COR-L47 (cell line): ENCODE results near the gene IL1RAPL2.
"Not testable (repeated sequence)": the region's sequence is repeated elsewhere in the genome, so short reads cannot be mapped to it uniquely, and the experiment has no call there.

Source experiments
- DNase-seq: peaks from one replicate; lab custom pipeline; 2025; lab: John Stamatoyannopoulos, UW

Gene IL1RAPL2

DNA sequence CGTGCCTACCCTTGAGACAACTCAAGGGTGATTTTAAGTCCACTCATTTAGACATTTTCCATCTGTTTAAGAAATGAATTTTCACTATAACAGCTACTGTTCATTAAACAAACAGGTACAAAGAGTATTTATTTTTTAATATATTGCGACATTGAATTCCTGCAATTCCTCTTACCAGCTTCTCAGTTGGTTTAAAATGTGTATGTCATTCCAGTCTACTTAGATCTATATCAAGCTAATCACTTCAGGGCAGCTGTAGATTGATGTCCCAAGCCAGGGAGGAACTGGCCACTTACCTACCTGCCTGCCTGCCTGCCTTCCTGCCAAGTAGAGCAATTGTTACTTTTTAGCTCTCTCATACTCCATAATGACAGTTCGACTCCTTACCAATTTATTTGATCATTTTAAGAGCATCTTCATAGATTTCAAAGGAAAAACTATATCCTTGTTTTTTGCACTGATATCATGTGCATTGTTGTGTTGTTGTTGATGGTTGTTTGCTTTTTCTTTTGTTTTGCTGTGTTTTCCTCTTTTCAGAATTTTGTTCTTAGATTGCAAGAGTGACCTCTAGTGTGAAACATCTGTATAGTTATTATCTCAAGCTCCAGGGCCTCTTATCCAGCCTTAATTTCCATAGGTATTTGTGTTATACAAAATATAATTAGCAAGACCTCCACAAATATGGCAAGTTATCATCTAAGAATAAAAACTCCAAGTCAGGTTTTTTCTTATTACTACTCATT is 1135.5 kb downstream of the IL1RAPL2 start:
- no peak for DNase-seq

GRCh38 chrX:105703876-105704275 is 1137.9 kb downstream of the IL1RAPL2 start:
- DNase-seq, result no peak

- no peak for DNase-seq
These were observed 1140.0 kb downstream of the IL1RAPL2 start for GRCh38 chrX:105706041-105706440.

DNA sequence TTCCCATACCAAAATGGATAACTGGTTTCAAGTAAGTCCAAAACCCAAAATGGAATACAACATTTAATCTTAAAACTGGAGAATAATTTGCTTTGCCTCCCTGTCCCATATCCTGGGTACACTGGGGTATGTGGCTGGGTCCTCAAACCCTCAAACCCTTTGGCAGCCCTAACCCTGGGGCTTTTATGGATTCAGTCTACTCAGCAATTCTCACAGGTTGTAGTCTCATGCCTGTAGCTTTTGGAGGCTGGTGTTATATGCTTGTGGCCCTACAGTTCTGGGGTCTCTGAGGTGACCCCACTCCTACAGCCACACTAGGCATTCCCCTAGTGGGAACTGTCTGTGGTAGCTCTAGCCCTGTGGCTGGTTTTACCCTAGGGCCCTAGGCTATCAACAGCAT is 1145.8 kb downstream of the IL1RAPL2 start:
- no peak for DNase-seq

- no peak for DNase-seq
These were observed 1149.7 kb downstream of the IL1RAPL2 start for GRCh38 chrX:105715746-105716145.

DNA sequence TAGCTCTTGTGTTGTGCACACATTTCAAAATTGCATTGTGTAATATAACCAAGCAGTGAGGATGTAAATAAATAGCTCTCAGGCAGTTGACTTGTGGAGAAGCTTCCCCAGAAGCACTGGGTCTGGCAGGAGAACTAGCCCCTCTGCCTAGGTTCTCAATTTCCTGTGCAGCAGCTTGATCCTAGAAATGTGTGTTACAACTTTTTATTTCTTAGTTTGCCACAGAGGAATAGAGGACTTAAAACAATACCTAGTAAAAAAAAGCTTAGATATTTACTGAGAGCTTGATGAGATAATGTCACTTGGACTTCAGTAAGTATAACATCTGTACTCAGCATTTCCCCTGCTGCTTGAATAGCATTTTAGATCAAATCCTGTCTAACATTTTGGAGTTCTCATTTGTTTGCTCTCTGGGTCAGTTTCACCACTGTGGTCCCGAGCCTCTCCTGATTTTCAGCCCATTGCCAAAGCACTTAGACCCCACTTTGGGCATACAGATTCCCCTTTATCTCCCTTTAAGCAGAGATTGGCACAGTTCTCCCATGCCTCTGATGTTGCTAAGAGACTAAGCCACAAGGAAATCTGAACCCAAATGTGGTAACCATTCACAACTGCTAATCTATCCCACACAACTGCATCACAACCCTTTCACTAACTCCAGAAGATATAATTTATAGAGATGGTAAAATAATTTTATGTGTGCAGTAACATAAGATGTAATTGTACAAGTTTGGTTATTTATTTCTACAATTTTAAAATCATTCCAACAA is 1158.2 kb downstream of the IL1RAPL2 start:
- DNase-seq, result no peak

GRCh38 chrX:105725228-105725627 is 1159.2 kb downstream of the IL1RAPL2 start:
- DNase-seq, result no peak

DNA sequence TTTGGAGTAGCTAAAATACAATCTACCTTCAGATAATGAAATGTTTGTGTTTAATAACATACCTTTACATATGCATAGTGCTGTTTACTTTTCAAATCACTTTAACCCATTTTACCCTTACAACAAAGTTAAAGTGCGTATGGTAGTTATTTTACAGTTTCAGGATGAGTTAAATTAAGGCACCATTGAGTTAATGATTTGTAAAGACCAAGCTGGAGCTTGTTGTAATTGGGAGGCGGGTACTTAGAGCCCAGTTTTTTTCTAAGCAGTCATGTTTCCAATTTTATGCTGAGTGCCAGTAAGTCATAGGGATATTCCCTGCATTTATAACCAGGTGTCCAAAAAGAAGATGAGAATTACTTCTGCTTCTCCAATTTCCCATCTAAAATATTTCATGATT is 1172.2 kb downstream of the IL1RAPL2 start:
- DNase-seq, result no peak

- no peak for DNase-seq
These were observed 1178.3 kb downstream of the IL1RAPL2 start for GRCh38 chrX:105744291-105744690.

- no peak for DNase-seq
These were observed 1178.9 kb downstream of the IL1RAPL2 start for GRCh38 chrX:105744946-105745345.

DNA sequence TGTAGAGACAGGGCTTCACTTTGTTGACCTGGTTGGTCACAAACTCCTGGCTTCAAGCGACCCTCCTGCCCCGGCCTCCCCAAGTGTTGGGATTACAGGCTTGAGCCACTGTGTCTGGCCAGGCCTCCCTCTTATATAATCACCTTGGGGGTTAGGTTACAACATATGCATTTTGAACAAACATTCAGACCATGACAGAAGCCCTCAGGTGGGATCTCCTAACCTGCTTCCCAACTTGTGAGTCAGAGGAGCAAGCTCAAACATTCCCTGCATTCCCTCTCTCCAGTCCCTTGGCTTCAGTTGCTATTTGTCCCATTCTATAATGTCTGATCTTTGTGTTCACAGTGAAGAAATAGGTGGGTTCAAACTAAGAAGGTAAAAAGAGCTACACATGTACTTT is 1179.9 kb downstream of the IL1RAPL2 start:
- no peak for DNase-seq

- no peak for DNase-seq
These were observed 1186.4 kb downstream of the IL1RAPL2 start for GRCh38 chrX:105752338-105752956.

DNA sequence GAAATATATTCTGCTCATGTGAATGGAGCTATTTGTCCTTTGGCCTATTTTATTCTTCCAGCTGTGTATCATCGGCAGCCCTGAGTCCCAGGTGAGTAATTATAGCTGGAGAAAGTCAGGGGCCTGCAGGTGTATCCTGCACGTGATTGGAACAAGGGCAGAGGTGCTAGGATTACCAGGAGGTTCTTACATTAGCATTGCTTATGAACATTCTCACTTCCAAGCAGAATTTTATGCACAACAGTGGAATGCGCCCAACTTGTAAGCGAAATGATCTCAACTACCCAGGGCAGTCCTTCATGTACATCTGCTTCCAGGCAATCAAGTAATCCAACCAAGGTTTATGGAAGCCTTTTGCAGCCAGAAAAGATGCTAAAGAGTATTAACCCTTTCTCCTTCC is 1187.4 kb downstream of the IL1RAPL2 start:
- DNase-seq, result no peak

DNA sequence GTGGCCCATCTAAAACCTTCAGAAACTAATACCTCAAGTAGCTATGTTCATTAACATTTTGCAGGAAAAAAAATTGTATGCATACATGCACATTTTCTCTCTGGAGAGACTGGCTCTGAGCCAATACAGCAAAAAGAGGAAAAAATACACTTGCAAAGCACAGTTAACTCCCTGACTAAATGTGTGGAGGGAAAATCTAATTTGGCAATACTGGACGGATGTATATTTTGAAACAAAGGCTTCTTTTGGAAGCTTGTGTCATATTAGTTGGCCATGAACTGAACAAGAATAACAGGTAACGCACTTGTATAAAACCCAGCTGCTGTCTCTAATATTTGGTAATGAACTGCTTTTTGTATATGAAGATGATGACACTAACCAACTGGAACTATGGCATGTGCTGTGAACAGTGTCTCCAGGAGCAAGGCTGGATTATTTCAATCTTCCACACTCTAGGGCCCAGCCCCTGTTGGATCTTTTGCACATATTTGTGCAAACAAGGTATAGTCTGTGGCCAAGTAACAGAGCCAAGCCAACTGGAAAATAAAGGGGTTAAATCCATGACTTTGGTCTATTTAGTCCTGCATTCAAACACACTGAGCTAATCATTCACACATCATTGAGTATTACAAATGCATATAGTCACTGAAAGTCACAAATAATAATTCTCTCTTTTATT is 1188.4 kb downstream of the IL1RAPL2 start:
- DNase-seq, result no peak

GRCh38 chrX:105755109-105755508 is 1189.1 kb downstream of the IL1RAPL2 start:
- no peak for DNase-seq

- no peak for DNase-seq
These were observed 1192.8 kb downstream of the IL1RAPL2 start for GRCh38 chrX:105758754-105759153.

GRCh38 chrX:105759598-105759997 is 1193.6 kb downstream of the IL1RAPL2 start:
- no peak for DNase-seq

- DNase-seq, result no peak
These were observed 1199.7 kb downstream of the IL1RAPL2 start for GRCh38 chrX:105765691-105766090.

DNA sequence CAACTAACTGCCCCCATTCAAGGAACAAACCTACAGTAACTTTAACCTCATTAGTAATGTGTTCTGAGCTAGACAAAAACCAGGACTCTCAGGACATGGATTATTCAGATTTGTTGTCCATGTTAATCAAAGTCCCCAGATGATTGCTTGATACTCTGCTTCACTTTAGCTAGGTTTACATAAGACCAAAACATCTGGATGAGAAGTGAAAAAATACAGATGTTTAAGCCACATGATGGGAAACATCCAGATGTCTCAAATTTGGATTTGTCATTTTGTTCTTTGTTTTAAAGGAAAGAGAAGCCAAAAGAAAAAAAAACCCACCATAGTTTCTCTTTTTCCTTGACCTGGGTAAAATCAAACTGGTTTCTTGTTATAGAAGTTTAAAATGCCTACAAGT is 1207.8 kb downstream of the IL1RAPL2 start:
- no peak for DNase-seq

- DNase-seq, result no peak
These were observed 1209.7 kb downstream of the IL1RAPL2 start for GRCh38 chrX:105775679-105776078.

DNA sequence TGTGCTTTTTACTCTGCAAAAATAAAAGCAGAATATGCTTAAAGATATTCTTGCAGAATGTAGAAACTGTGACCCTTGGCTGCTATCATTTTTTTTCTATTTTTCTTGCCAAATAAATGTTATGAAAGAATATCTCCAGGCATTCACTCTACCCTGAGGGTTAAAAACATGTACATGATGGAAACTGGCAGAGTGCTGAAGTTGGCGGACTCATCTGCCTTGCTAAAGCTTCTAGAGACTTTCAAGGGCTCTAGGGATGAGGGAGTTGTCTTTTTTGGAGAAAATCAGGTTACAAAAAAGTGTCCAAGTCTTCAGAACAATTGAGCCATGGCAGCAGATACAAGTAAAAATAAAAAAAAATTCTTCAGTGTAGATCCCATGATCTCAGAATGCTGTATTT is 1215.8 kb downstream of the IL1RAPL2 start:
- DNase-seq, result no peak

- not testable (repeated sequence) for DNase-seq
These were observed 1230.9 kb downstream of the IL1RAPL2 start for GRCh38 chrX:105796877-105797276.
